B cell (primary cell): ENCODE data around the gene IL1RN. TPM values are rescaled to one million over a fixed set of nuclear protein-coding genes. Genes with fewer than 3 reads are reported as not detected.

Source experiments
- ATAC-seq: fragments of 200-7000 bp; cut with Tn5 transposase; one replicate; pipeline ENCODE4 v1.10.0; 2021; ENCODE audit warnings: low read depth, mild to moderate bottlenecking, moderate number of reproducible peaks, moderate library complexity
- CTCF ChIA-PET: fragments of 350-600 bp; sonication (Branson Sonifier 250); formaldehyde crosslinking; loops from one replicate; lab custom pipeline; 2021; ENCODE audit warnings: antibody characterized with exemption, inconsistent platforms; lab: Charles Lee
- POLR2A ChIA-PET: fragments of 350-600 bp; sonication (Branson Sonifier 250); formaldehyde crosslinking; loops from one replicate; lab custom pipeline; 2021; ENCODE audit warnings: antibody characterized with exemption; lab: Charles Lee
- DNase-seq: peaks from one replicate; pipeline ENCODE4 v3.0.0; 2013
- H2AFZ ChIP-seq: 2 replicates; pipeline ENCODE4 v1.6.1; 2012; ENCODE audit warnings: mild to moderate bottlenecking, low read depth, low read length; ENCODE audit not compliant: insufficient read depth, poor library complexity, severe bottlenecking
- H3K27ac ChIP-seq, 2 donors: 1 replicate in 1 of 2; 2 replicates in 1 of 2; pipeline ENCODE4 v1.5.1; 2012 to 2013; ENCODE audit warnings: low read length in 2 of 2, mild to moderate bottlenecking in 2 of 2, moderate library complexity in 1 of 2
- H3K27me3 ChIP-seq, 4 experiments: fragments of 200-600 bp in 1 of 4; sonication (generic) in 1 of 4; replicated peaks in 1 of 4; 1 replicate in 2 of 4; 2 replicates in 2 of 4; pipeline versions ENCODE4 v1.6.1 to v1.7.0; 2013 to 2016; ENCODE audit warnings: low read length in 3 of 4, mild to moderate bottlenecking in 2 of 4, mixed read lengths in 1 of 4, moderate library complexity in 1 of 4; ENCODE audit not compliant: insufficient read depth in 4 of 4, control insufficient read depth in 3 of 4; ENCODE audit errors: control extremely low read depth in 1 of 4
- H3K36me3 ChIP-seq, 2 experiments: replicated peaks in 1 of 2; 1 replicate in 1 of 2; 2 replicates in 1 of 2; pipeline versions ENCODE4 v1.6.1 to v1.7.1; 2013; ENCODE audit warnings: low read length in 1 of 2; ENCODE audit not compliant: insufficient read depth in 2 of 2, control insufficient read depth in 1 of 2; ENCODE audit errors: control extremely low read depth in 1 of 2, extremely low read depth in 1 of 2
- H3K4me1 ChIP-seq, 2 donors: fragments of 200-600 bp in 1 of 2; sonication (generic) in 1 of 2; 1 replicate in 1 of 2; 2 replicates in 1 of 2; pipeline versions ENCODE4 v1.5.1 to v1.6.1; 2013 to 2017; ENCODE audit warnings: low read length in 2 of 2; ENCODE audit not compliant: control insufficient read depth in 2 of 2, insufficient read depth in 2 of 2
- H3K4me2 ChIP-seq: replicated peaks from 2 replicates; pipeline ENCODE3; 2012; ENCODE audit warnings: mild to moderate bottlenecking, low read depth, low read length; ENCODE audit not compliant: poor library complexity, severe bottlenecking
- H3K4me3 ChIP-seq, 5 experiments: fragments of 200-600 bp in 1 of 5; sonication (generic) in 1 of 5; 1 replicate in 3 of 5; 2 replicates in 2 of 5; pipeline versions ENCODE4 v1.5.1 to v1.7.0; 2011 to 2016; ENCODE audit warnings: low read length in 4 of 5, mild to moderate bottlenecking in 4 of 5, low read depth in 2 of 5, control low read depth in 1 of 5, moderate library complexity in 1 of 5; ENCODE audit not compliant: insufficient read depth in 1 of 5; ENCODE audit errors: control extremely low read depth in 1 of 5, extremely low read depth in 1 of 5
- H3K79me2 ChIP-seq: fragments of 200-600 bp; sonication (generic); one replicate; pipeline ENCODE4 v1.6.0; 2016; ENCODE audit warnings: low read length; ENCODE audit not compliant: control insufficient read depth, insufficient read depth
- H3K9ac ChIP-seq: fragments of 200-600 bp; sonication (generic); 2 replicates; pipeline ENCODE4 v1.6.1; 2017; ENCODE audit warnings: mild to moderate bottlenecking, low read length, moderate library complexity
- H3K9me3 ChIP-seq, 3 donors: one replicate each; pipeline versions ENCODE4 v1.6.1 to v1.7.1; 2013; ENCODE audit warnings: low read length in 2 of 3; ENCODE audit not compliant: control insufficient read depth in 2 of 3, insufficient read depth in 1 of 3; ENCODE audit errors: control extremely low read depth in 1 of 3
- H4K20me1 ChIP-seq: 2 replicates; pipeline ENCODE4 v1.6.0; 2012; ENCODE audit warnings: mild to moderate bottlenecking, low read length; ENCODE audit not compliant: insufficient read depth, control insufficient read depth, poor library complexity, severe bottlenecking
- H3K27ac Mint-ChIP-seq: one replicate; pipeline ENCODE4 v1.8.0; 2021; ENCODE audit warnings: mixed read lengths
- H3K27me3 Mint-ChIP-seq: one replicate; pipeline ENCODE4 v1.8.0; 2021; ENCODE audit warnings: mixed read lengths
- H3K4me1 Mint-ChIP-seq: one replicate; pipeline ENCODE4 v1.8.0; 2021; ENCODE audit warnings: mixed read lengths
- H3K4me3 Mint-ChIP-seq: one replicate; pipeline ENCODE4 v1.8.0; 2021; ENCODE audit warnings: mixed read lengths
- H3K9me3 Mint-ChIP-seq: one replicate; pipeline ENCODE4 v1.8.0; 2022; ENCODE audit warnings: mixed read lengths; ENCODE audit not compliant: insufficient read depth
- CTCF ChIP-seq: fragments of 200-600 bp; IDR thresholded peaks from one replicate; pipeline ENCODE4 v1.8.0; 2022; ENCODE audit warnings: antibody characterized with exemption, mild to moderate bottlenecking
- EZH2 ChIP-seq: IDR thresholded peaks from 2 replicates; pipeline ENCODE4 v1.6.1; 2012; ENCODE audit warnings: borderline replicate concordance, low read depth, mild to moderate bottlenecking, moderate library complexity, low read length; ENCODE audit not compliant: insufficient read depth, poor library complexity, severe bottlenecking
- WGBS: methylation state at CpG from one replicate; pipeline ENCODE4 v1.1.5; 2013; ENCODE audit warnings: missing lambda C conversion rate; ENCODE audit not compliant: insufficient coverage; 5-methylcytosine and 5-hydroxymethylcytosine counted together
- intact Hi-C: fragments of 100-400 bp; cut with micrococcal nuclease; formaldehyde crosslinking; loops from one replicate; pipeline ENCODE4 v1.10.0; 2022
- polyA plus RNA-seq: library from polyadenylated mRNA; depleted of rRNA; stranded (reverse); fragments of >200 nt; gene quantifications from 2 replicates; pipeline ENCODE4 v1.2.3, GENCODE V29; 2012
- total RNA-seq, 2 donors: library from RNA; stranded (reverse); fragments of 120-200 nt in 1 of 2; gene quantifications; 1 replicate in 1 of 2; 2 replicates in 1 of 2; pipeline versions ENCODE4 v1.2.3 to v1.2.4, GENCODE V29; 2013 to 2022

The IL1RN gene
- total and polyA plus RNA-seq, 2 donors (not counting 1 experiment from before 2014, with no cell fraction given) = 0.79 TPM; not detected in 1

GRCh38 chr2:113127646-113128570 lies 510 bp downstream of the IL1RN start:
- POLR2A ChIA-PET = no interaction called here
- peaks cover 12 to 15% of the 10 kb centered on the region in 2 donors for H3K4me1 ChIP-seq
- peak overlapping the region in 1 of 5 experiments; percentile 48 for H3K4me3 ChIP-seq
- H3K4me2 ChIP-seq = no peak overlapping the region
- H3K36me3 ChIP-seq = no peaks in the 10 kb centered on the region
- Mint-ChIP-seq H3K4me3 (no peak overlapping the region), H3K27ac (no peak overlapping the region), H3K27me3 (peaks cover 16% of the 10 kb centered on the region), H3K4me1 (peaks cover 16% of the 10 kb centered on the region), H3K9me3 (no peaks in the 10 kb centered on the region)
- H4K20me1 ChIP-seq = no peaks in the 10 kb centered on the region
- CTCF ChIA-PET = interaction anchor here (1.0 to 18.7 kb wide), 3 partner anchors 10 to 70 kb away, joined by 4 to 590 read pairs (median 17); no protein-coding TSS in a partner anchor
- DNase-seq (no peak), ATAC-seq (no peak)
- H3K79me2 ChIP-seq = no peaks in the 10 kb centered on the region
- H3K27me3 ChIP-seq = peaks cover 0 to 5% (median 2%) of the 10 kb centered on the region in 4 experiments
- WGBS = 77% methylated on average over 12 of the region's 15 CpGs
- no peak overlapping the region for H3K9ac ChIP-seq
- H3K9me3 ChIP-seq = no peaks in the 10 kb centered on the region
- H3K27ac ChIP-seq = no peak overlapping the region
- no peak overlapping the region for H2AFZ ChIP-seq
- TF ChIP-seq EZH2 (no peak), CTCF (no peak)
- intact Hi-C loops = no loop called here
